Neutrophil (primary cell): ENCODE results near the gene DCAF12L1.

Experiments
- H3K27ac ChIP-seq: fragments of 200-600 bp; sonication (generic); 2 replicates; pipeline ENCODE4 v1.5.1; 2016; ENCODE audit warnings: mild to moderate bottlenecking, moderate library complexity
- H3K27me3 ChIP-seq: fragments of 200-600 bp; sonication (generic); 2 replicates; pipeline ENCODE4 v1.6.0; 2016; ENCODE audit warnings: mild to moderate bottlenecking
- H3K36me3 ChIP-seq: fragments of 200-600 bp; sonication (generic); 2 replicates; pipeline ENCODE4 v1.5.1; 2017
- H3K4me1 ChIP-seq, 2 experiments: fragments of 200-600 bp in 1 of 2; sonication (generic) in 1 of 2; 1 replicate in 1 of 2; 2 replicates in 1 of 2; pipeline versions ENCODE4 v1.5.1 to v1.6.1; 2013 to 2016; ENCODE audit warnings: low read depth in 1 of 2, low read length in 1 of 2, mild to moderate bottlenecking in 1 of 2, moderate library complexity in 1 of 2; ENCODE audit not compliant: control insufficient read depth in 1 of 2, insufficient read depth in 1 of 2
- H3K4me3 ChIP-seq, 2 experiments: fragments of 200-600 bp in 1 of 2; sonication (generic) in 1 of 2; 1 replicate in 1 of 2; 2 replicates in 1 of 2; pipeline ENCODE4 v1.5.1; 2013 to 2016; ENCODE audit warnings: low read depth in 1 of 2, low read length in 1 of 2, mild to moderate bottlenecking in 1 of 2, moderate library complexity in 1 of 2
- H3K9me3 ChIP-seq: fragments of 200-600 bp; sonication (generic); 2 replicates; pipeline ENCODE4 v1.5.1; 2016
- TF ChIP-seq, protein P1 (sequence below): fragments of 200-600 bp; sonication (generic); IDR thresholded peaks from 2 replicates; pipeline ENCODE4 v1.5.1; 2016; ENCODE audit warnings: antibody characterized with exemption

Gene DCAF12L1

DNA sequence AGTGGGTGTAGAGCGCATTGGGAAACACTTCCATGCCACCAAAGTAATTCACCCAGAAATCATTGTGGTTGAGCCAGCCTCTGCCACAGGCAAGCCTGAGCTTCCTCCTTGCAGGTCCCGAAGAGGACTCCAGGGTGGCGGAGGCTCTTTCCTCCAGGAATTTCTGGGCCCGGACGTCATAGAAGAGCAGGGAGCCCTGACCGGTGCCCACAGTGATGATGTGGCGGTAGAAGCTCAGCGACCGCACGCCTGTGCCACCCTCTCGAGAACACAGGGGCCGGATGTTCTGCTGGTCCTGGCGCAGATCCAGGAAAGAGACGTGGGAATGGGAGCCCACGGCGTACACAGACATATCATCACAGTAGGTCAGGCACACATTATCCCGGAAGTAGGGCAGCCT lies 1.3 kb downstream of the DCAF12L1 start:
- Histone ChIP-seq H3K27ac (no peak overlapping the region), H3K4me1 (no peaks in the 10 kb centered on the region), H3K27me3 (peaks cover 8% of the 10 kb centered on the region), H3K36me3 (no peaks in the 10 kb centered on the region), H3K4me3 (no peak overlapping the region), H3K9me3 (no peaks in the 10 kb centered on the region)
- TF ChIP-seq, protein P1, sequence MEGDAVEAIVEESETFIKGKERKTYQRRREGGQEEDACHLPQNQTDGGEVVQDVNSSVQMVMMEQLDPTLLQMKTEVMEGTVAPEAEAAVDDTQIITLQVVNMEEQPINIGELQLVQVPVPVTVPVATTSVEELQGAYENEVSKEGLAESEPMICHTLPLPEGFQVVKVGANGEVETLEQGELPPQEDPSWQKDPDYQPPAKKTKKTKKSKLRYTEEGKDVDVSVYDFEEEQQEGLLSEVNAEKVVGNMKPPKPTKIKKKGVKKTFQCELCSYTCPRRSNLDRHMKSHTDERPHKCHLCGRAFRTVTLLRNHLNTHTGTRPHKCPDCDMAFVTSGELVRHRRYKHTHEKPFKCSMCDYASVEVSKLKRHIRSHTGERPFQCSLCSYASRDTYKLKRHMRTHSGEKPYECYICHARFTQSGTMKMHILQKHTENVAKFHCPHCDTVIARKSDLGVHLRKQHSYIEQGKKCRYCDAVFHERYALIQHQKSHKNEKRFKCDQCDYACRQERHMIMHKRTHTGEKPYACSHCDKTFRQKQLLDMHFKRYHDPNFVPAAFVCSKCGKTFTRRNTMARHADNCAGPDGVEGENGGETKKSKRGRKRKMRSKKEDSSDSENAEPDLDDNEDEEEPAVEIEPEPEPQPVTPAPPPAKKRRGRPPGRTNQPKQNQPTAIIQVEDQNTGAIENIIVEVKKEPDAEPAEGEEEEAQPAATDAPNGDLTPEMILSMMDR = no peak

DNA sequence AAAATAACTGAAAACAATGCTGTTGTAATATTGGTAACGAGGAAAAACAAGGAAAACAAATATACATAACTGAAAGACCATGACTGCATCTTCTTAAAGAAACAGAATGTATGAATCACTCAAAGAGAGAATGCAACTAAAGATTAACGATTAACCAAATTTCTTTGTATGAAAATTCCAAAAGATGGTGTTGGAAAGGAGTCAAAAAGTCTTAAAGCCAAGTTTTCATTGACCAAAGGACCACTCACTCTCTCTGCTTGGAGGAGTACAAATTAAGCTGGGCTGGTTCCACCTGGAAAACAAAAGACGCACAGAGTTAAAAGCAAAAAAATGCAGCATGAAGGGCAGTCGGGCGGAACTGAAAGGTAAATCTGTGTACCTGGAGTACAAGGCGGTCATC lies 1.8 kb downstream of the DCAF12L1 start:
- TF ChIP-seq, protein P1 = no peak
- no peaks in the 10 kb centered on the region for H3K9me3 ChIP-seq
- H3K27me3 ChIP-seq = peaks cover 8% of the 10 kb centered on the region
- H3K4me3 ChIP-seq = no peak overlapping the region
- H3K27ac ChIP-seq = no peak overlapping the region
- no peaks in the 10 kb centered on the region for H3K36me3 ChIP-seq
- no peaks in the 10 kb centered on the region for H3K4me1 ChIP-seq

DNA sequence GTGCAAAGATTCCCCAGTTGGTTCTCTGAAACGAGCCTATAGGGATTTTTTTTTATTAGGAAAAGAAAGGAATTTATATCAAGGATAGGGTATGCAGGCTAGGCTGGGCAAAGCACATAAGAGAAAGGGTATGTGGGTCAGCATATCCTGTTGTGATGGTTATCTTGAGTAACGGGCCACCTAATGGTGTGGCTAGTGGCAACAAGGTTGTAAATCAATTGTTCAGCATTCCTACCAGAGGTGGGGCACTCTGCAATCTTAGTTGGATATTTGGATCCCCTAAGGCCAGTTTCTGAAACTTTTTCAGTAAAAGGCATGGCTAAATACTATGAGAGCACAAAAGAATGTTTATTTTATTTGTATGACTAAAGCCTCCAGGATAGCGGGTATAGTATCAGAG lies 42.7 kb downstream of the DCAF12L1 start:
- Histone ChIP-seq H3K4me1 (no peaks in the 10 kb centered on the region), H3K4me3 (no peak overlapping the region), H3K9me3 (no peaks in the 10 kb centered on the region), H3K36me3 (no peaks in the 10 kb centered on the region), H3K27ac (no peak overlapping the region), H3K27me3 (no peaks in the 10 kb centered on the region)
- TF ChIP-seq, protein P1 = no peak
